Measurements from ENCODE around the gene DUS2. TPM values are rescaled to one million over a fixed set of nuclear protein-coding genes. Genes with fewer than 3 reads are reported as not detected.
"Not testable (repeated sequence)": the region's sequence is repeated elsewhere in the genome, so short reads cannot be mapped to it uniquely, and the experiment has no call there.

DUS2 gene
- total and polyA plus RNA-seq, 7 donors = 3.6 to 17.3 (median 6.6) TPM

DNA sequence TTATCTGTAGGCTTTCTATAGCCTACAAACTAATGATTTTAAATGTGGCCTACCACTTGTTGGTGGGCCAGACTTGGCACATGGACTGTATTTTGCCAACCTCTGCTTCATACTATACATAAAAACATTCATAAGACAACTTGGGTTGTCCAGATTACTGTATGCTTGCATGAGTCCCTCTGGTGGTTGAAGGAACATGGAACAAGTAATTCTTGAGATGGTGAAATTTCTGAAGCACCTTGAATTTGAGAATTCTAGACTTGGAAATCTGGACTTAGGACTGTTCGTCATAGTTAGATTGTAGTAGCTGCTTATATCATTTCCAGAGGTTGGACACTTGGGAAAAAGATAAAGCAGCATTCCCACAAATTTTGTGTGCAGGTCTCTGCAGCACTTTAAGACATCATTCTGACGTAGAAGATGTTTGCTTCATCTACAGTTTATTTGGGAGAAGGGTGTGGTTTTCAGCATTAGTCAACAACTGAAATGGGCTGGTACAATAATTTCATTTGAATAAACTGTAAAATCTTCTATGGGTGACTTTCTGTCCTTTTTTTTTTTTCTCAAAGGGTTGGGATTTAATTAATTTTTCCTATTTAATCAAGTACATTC lies 93.3 kb downstream of the DUS2 start:
- TF ChIP-seq POLR2A (IDR thresholded peaks at IDR 0.05) (no peak), EP300 (IDR thresholded peaks at IDR 0.05) (no peak), POLR2AphosphoS5 (IDR thresholded peaks at IDR 0.05) (no peak), CTCF (IDR thresholded peaks at IDR 0.05) (peak in 1 of 4 experiments; percentile 16)
- H3K36me3 ChIP-seq = no peaks in the 10 kb centered on the region
- DNase-seq = no peak
- H3K27ac ChIP-seq = no peak overlapping the region
- H3K4me1 ChIP-seq = peaks cover 0 to 11% (median 0%) of the 10 kb centered on the region in 4 donors
- WGBS, 2 donors = 44 to 73% methylated on average over 2 of the region's 2 CpGs
- H3K9me3 ChIP-seq = no peaks in the 10 kb centered on the region
- intact Hi-C loops (cut with DNase I) = no loop called here
- H3K4me3 ChIP-seq = no peak overlapping the region
- H3K27me3 ChIP-seq = no peaks in the 10 kb centered on the region

- Histone ChIP-seq H3K27me3 (no peaks in the 10 kb centered on the region), H3K9me3 (no peaks in the 10 kb centered on the region), H3K36me3 (peaks cover 0 to 5% (median 0%) of the 10 kb centered on the region in 4 donors), H3K27ac (no peak overlapping the region), H3K4me3 (no peak overlapping the region), H3K4me1 (peaks cover 0 to 11% (median 0%) of the 10 kb centered on the region in 4 donors)
- intact Hi-C loops (cut with DNase I) = no loop called here
- 82 to 89% methylated on average over 3 of the region's 3 CpGs for WGBS, 2 donors
- no peak for DNase-seq
- TF ChIP-seq CTCF (IDR thresholded peaks at IDR 0.05) = no peak
- TF ChIP-seq POLR2AphosphoS5 (IDR thresholded peaks at IDR 0.05) = no peak
- TF ChIP-seq POLR2A (IDR thresholded peaks at IDR 0.05) = no peak
- no peak for TF ChIP-seq EP300 (IDR thresholded peaks at IDR 0.05)
Measured at GRCh38 chr16:68117884-68118283, 94.8 kb downstream of the DUS2 start.

GRCh38 chr16:68118954-68119353 lies 95.9 kb downstream of the DUS2 start:
- H3K36me3 ChIP-seq; H3K4me3 ChIP-seq; H3K9me3 ChIP-seq; intact Hi-C loops (cut with DNase I); H3K27ac ChIP-seq; DNase-seq; H3K27me3 ChIP-seq: not testable (repeated sequence)
- H3K4me1 ChIP-seq = peaks cover 0 to 11% (median 0%) of the 10 kb centered on the region in 4 donors
- 76 to 95% methylated on average over 13 of the region's 13 CpGs for WGBS, 2 donors

- H3K9me3 ChIP-seq; intact Hi-C loops (cut with DNase I); H3K36me3 ChIP-seq; H3K27me3 ChIP-seq; DNase-seq; H3K4me3 ChIP-seq; H3K27ac ChIP-seq: not testable (repeated sequence)
- peaks cover 0 to 11% (median 0%) of the 10 kb centered on the region in 4 donors for H3K4me1 ChIP-seq
- 93% methylated on average over 5 of the region's 5 CpGs for WGBS, 2 donors
Measured at GRCh38 chr16:68120496-68120895, 97.4 kb downstream of the DUS2 start.

- H3K36me3 ChIP-seq = peaks cover 0 to 16% (median 0%) of the 10 kb centered on the region in 4 donors
- no peak for TF ChIP-seq POLR2A (IDR thresholded peaks at IDR 0.05)
- TF ChIP-seq EP300 (IDR thresholded peaks at IDR 0.05) = no peak
- no peak for TF ChIP-seq CTCF (IDR thresholded peaks at IDR 0.05)
- TF ChIP-seq POLR2AphosphoS5 (IDR thresholded peaks at IDR 0.05) = no peak
- intact Hi-C loops (cut with DNase I) = no loop called here
- WGBS, 2 donors = 88% methylated on average over 2 of the region's 2 CpGs
- H3K27ac ChIP-seq = no peak overlapping the region
- DNase-seq = no peak
- peaks cover 0 to 9% (median 4%) of the 10 kb centered on the region in 4 donors for H3K4me1 ChIP-seq
- no peaks in the 10 kb centered on the region for H3K27me3 ChIP-seq
- H3K9me3 ChIP-seq = no peaks in the 10 kb centered on the region
- H3K4me3 ChIP-seq = no peak overlapping the region
Measured at GRCh38 chr16:68126395-68126794, 103.3 kb downstream of the DUS2 start.

All from sigmoid colon (tissue), 7 donors.